Rectal smooth muscle tissue (tissue), 1 donor: ENCODE data around the gene CNRIP1.
A peak's percentile ranks its signal among the peaks of the same experiment; 100 is the strongest.

Source experiments
- H3K27ac ChIP-seq: one replicate; pipeline ENCODE4 v1.7.0; 2013; ENCODE audit warnings: low read depth, low read length, inconsistent platforms
- H3K27me3 ChIP-seq: one replicate; pipeline ENCODE4 v1.7.0; 2013; ENCODE audit warnings: low read length; ENCODE audit not compliant: control insufficient read depth, insufficient read depth
- H3K36me3 ChIP-seq: one replicate; pipeline ENCODE4 v1.7.0; 2013; ENCODE audit warnings: low read length; ENCODE audit not compliant: control insufficient read depth, insufficient read depth
- H3K4me1 ChIP-seq: one replicate; pipeline ENCODE4 v1.7.0; 2013; ENCODE audit warnings: low read length; ENCODE audit not compliant: control insufficient read depth, insufficient read depth
- H3K4me3 ChIP-seq: one replicate; pipeline ENCODE4 v1.7.0; 2013; ENCODE audit warnings: low read length
- H3K9ac ChIP-seq: one replicate; pipeline ENCODE4 v1.7.0; 2013; ENCODE audit warnings: low read length

Gene CNRIP1

DNA sequence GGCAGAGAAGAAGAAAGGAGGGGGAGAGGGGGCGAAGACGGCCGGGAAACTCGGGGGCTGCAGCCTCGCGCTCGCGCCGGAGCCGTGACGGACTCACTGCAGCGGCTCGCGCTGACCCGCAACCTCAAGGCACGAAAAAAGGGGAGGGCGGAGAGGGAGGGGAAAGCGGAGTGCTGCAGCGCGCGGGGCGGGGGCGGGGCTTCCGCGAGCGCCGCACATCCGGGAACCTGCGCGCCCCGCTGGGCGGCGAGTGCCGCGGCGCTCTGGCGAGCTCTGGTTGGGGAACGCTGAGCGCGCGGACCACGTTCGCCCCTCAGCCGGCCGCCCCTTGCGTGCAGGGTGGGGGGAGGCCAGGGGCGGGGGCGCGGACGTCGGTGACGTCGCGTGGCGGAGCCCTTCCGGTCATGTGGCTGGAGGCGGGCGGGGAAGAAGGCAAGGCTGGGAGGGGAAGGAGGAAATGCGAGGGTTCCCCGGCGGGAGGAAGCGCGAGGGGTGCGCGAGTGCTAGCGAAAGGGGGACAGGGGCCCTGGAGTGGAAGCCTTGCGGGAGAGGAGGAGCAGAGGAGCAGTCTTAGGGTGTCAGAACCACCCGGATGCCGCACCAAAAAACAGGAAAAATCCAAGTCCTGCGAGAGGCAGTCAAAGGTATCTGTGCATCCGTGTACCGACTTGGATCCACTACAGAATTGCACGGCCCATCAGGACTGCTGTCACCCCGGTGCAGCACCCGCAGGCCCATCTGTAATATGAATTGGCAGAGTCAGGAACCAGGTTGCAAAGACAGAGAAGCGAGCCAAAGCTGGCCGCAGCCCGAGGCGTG, 67.1 kb downstream of the CNRIP1 start, which contains the start of gene PPP3R1:
TSS of gene PPP3R1 (minus strand) at position 133 of the 819 bp plus-strand sequence. CDS start 405 bp downstream, outside the sequence.
- Histone ChIP-seq H3K4me3 (peak within 1 kb of the TSS; percentile 100), H3K27ac (peak within 1 kb of the TSS; percentile 95), H3K9ac (peak within 1 kb of the TSS; percentile 100), H3K27me3 (no peaks in the 10 kb centered on the region), H3K4me1 (peaks cover 22% of the 10 kb centered on the region), H3K36me3 (no peaks in the 10 kb centered on the region)

DNA sequence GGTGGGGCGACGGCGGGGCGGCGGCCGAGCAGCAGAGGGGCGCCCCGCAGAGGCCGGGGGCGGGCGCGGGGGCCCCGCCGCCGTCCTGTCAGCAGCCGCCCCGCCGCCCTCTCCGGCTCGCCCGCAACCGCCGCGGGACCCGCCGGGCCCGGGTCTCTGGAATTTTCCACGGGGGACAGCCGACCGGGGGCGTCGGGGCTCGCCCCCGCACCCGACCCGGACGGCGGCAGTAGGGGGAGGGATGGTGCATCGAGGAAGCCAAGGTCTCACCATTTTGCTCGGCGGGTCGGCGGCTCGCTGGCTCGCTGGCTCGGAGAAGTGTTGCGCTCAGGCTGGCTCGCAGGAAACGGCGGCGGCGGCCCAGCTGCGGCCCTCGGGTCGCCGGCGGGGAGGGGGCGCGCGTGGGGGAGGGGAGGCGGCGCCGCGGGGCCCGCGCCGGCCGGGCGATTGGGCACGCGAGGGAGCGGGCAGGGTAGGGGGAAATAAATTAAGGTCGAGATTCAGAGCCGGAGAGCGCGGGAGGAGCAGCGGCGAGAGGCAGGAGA, 67.8 kb downstream of the CNRIP1 start:
- Histone ChIP-seq H3K4me3 (peak overlapping the region; percentile 67), H3K27me3 (no peaks in the 10 kb centered on the region), H3K36me3 (no peaks in the 10 kb centered on the region), H3K9ac (peak overlapping the region; percentile 90), H3K4me1 (peaks cover 22% of the 10 kb centered on the region), H3K27ac (peak overlapping the region; percentile 95)

GRCh38 chr2:68251187-68251854, 68.4 kb downstream of the CNRIP1 start:
- peaks cover 22% of the 10 kb centered on the region for H3K4me1 ChIP-seq
- H3K4me3 ChIP-seq, result peak overlapping the region; percentile 67

GRCh38 chr2:68250652-68251186, 69.0 kb downstream of the CNRIP1 start:
- Histone ChIP-seq H3K4me3 (peak overlapping the region; percentile 67), H3K9ac (peak overlapping the region; percentile 42), H3K4me1 (peaks cover 22% of the 10 kb centered on the region), H3K27ac (peak overlapping the region; percentile 95), H3K36me3 (no peaks in the 10 kb centered on the region), H3K27me3 (no peaks in the 10 kb centered on the region)

More at GRCh38 chr2:68251187-68251854, 68.4 kb downstream of the CNRIP1 start:
- Histone ChIP-seq H3K27ac (peak overlapping the region; percentile 95), H3K36me3 (no peaks in the 10 kb centered on the region), H3K9ac (peak overlapping the region; percentile 42), H3K27me3 (no peaks in the 10 kb centered on the region)

DNA sequence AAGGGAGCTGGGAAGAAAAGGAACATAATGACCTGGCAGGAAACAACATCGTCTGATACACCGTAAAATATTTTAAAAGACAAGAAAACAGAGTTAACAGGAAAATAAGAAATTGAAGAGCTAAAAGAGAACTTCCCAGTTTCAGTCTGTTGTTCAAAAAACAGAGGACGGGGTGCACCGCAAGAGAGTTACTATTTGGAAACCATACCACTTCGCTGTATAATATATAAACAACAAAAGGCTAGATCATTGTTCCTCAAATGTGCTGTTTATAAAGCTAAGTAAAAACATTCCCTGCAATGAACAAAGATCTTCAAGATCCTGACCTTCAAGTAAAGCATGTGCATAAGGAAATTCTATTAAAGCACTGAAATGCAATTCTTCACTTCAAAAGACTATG, 69.6 kb downstream of the CNRIP1 start:
- H3K27ac ChIP-seq, result peak overlapping the region; percentile 95
- H3K4me1 ChIP-seq, result peaks cover 22% of the 10 kb centered on the region
- H3K9ac ChIP-seq, result peak overlapping the region; percentile 42
- no peaks in the 10 kb centered on the region for H3K27me3 ChIP-seq
- peak overlapping the region; percentile 67 for H3K4me3 ChIP-seq
- H3K36me3 ChIP-seq, result no peaks in the 10 kb centered on the region

DNA sequence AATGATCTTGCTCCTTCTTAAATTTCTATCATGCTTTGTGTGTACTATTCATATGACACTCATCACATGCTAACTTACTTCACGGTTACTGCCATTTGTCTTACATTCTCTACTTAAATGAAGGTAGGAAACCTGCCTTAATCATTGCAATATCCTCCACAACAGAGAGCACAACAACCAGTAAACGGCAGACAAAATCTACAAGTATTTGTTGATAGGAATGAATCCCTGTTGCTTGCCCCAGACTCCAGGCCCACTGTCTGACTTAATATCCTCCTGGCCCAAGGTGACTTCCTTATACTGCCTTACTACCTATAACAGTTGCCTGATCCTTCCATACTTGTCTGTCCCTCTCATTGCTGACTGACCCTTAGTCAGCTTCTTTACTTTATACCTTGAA, 70.9 kb downstream of the CNRIP1 start:
- Histone ChIP-seq H3K27ac (no peak overlapping the region), H3K27me3 (no peaks in the 10 kb centered on the region), H3K4me3 (no peak overlapping the region), H3K4me1 (peaks cover 25% of the 10 kb centered on the region), H3K36me3 (no peaks in the 10 kb centered on the region), H3K9ac (no peak overlapping the region)

DNA sequence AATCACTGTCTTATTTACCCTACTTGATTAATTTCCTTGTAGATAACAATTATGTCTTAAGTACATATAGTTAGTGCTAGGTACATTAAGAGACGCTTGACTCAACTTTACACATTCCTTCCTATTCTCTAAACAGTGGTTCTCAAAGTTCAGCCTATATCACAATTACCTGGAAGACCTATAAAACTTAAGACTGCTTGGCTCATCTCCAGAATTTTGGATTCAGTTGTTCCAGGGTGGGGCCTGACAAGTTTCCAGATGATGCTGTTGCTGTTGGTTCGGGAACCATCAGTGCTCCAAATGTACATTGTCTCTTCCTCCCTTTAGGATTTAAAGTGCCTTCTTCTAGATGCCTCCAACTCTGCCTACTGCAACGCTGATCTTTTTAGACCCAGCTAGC, 71.4 kb downstream of the CNRIP1 start:
- no peak overlapping the region for H3K27ac ChIP-seq
- H3K36me3 ChIP-seq, result no peaks in the 10 kb centered on the region
- H3K4me3 ChIP-seq, result no peak overlapping the region
- H3K9ac ChIP-seq, result peak overlapping the region; percentile 27
- peaks cover 25% of the 10 kb centered on the region for H3K4me1 ChIP-seq
- no peaks in the 10 kb centered on the region for H3K27me3 ChIP-seq

- Histone ChIP-seq H3K4me1 (peaks cover 28% of the 10 kb centered on the region), H3K27ac (no peak overlapping the region)
These were observed 73.4 kb downstream of the CNRIP1 start for GRCh38 chr2:68246396-68246795.

DNA sequence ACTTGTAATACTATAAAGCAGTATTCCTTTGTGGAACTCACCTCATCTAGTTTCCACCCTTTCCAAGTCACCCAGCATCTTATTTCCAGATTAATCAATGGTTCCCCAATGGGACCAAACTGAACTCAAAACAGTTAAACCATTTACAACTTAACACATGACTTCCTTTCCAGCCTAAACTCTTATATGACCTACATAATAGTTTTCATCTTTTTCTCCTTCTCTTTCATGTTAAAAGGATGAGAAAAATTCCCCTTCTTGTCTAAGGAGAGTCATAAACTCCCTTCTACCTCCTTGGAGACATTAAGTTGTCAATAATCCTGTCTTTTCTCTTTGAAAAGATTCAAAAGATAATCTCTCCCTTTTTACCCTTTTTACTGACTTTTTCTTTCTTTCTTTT, 74.1 kb downstream of the CNRIP1 start:
- Histone ChIP-seq H3K27ac (no peak overlapping the region), H3K9ac (no peak overlapping the region), H3K4me1 (peaks cover 29% of the 10 kb centered on the region)

More at GRCh38 chr2:68246396-68246795, 73.4 kb downstream of the CNRIP1 start:
- Histone ChIP-seq H3K4me3 (no peak overlapping the region), H3K9ac (no peak overlapping the region), H3K27me3 (no peaks in the 10 kb centered on the region), H3K36me3 (no peaks in the 10 kb centered on the region)

GRCh38 chr2:68245066-68245465, 74.7 kb downstream of the CNRIP1 start:
- H3K27ac ChIP-seq, result no peak overlapping the region
- peaks cover 27% of the 10 kb centered on the region for H3K4me1 ChIP-seq
- no peak overlapping the region for H3K4me3 ChIP-seq
- H3K27me3 ChIP-seq, result no peaks in the 10 kb centered on the region
- H3K36me3 ChIP-seq, result no peaks in the 10 kb centered on the region
- no peak overlapping the region for H3K9ac ChIP-seq

More for the DNA sequence above, 74.1 kb downstream of the CNRIP1 start:
- Histone ChIP-seq H3K36me3 (no peaks in the 10 kb centered on the region), H3K4me3 (no peak overlapping the region), H3K27me3 (no peaks in the 10 kb centered on the region)

DNA sequence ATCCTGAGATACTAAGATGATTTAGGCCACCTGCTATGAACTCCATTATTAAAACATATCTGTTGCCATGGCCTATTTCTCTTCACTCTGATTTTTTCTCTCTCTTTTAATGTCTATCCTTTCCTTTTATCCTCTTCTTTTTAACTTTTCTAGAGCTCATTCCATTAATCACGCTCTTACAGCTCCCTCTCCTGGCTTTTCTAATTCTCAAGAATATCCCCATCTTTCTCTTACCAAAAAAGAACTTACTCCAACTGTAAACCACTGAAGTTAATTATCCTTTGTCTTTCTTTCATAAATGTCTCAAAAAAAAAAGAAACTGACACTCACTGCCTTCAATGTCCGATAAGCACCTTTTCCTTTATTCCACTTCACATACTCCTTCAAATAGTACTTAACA, 75.3 kb downstream of the CNRIP1 start:
- Histone ChIP-seq H3K4me1 (peaks cover 23% of the 10 kb centered on the region), H3K9ac (no peak overlapping the region), H3K27ac (no peak overlapping the region), H3K27me3 (no peaks in the 10 kb centered on the region), H3K4me3 (no peak overlapping the region), H3K36me3 (no peaks in the 10 kb centered on the region)
